A549 treated with dexamethasone at 1 μM for 4 hours (cell line): ENCODE measurements around the gene MPND. TPM values are rescaled to one million over a fixed set of nuclear protein-coding genes. Genes with fewer than 3 reads are reported as not detected.

ENCODE experiments used
- total RNA-seq: library from RNA; stranded (reverse); fragments of 200-300 nt; extraction: Qiagen RNA extraction; gene quantifications from 5 replicates; pipeline ENCODE4 v1.2.3, GENCODE V29; 2022

Gene MPND, protein sequence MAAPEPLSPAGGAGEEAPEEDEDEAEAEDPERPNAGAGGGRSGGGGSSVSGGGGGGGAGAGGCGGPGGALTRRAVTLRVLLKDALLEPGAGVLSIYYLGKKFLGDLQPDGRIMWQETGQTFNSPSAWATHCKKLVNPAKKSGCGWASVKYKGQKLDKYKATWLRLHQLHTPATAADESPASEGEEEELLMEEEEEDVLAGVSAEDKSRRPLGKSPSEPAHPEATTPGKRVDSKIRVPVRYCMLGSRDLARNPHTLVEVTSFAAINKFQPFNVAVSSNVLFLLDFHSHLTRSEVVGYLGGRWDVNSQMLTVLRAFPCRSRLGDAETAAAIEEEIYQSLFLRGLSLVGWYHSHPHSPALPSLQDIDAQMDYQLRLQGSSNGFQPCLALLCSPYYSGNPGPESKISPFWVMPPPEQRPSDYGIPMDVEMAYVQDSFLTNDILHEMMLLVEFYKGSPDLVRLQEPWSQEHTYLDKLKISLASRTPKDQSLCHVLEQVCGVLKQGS
- 7.1 to 11.2 TPM (median 10.2 TPM) in 5 replicates for total RNA-seq

DNA sequence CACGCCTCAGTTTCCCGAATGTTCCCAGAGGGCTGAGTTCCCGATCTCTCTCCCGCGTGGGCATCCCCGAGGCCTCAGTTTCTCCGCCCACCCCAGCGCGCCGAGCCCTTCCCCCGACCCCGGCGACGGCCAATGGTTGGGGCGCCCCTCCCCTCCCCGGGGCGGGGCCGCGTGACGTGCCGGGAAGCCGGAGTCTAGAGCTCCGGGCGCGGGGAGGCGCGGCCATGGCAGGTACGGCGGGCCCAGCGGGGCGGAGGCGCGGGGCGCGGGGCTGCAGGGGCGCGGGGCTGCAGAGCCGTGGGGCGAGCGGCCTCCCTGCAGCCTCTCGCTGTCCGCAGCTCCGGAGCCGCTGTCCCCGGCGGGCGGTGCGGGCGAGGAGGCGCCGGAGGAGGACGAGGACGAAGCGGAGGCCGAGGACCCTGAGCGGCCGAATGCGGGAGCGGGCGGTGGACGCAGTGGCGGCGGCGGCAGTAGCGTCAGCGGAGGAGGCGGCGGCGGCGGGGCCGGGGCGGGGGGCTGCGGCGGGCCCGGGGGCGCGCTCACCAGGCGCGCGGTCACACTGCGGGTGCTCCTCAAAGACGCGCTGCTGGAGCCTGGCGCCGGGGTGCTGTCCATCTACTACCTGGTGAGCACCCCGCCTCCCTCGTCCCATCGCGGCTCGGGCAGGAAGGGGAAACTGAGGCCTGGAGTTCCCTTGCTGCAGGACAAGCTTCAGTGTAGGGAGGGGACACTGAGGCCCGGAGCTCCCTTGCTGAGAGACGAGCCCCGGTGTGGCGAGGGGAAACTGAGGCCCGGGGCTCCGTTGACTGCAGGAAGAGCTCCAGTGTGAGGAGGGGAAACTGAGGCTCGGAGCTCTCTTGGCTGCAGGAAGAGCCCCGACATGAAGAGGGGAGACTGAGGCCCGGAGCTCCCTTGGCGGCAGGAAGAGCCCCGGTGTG lies at the start of gene MPND:
MPND (plus strand) TSS at position 193 of the 938 bp plus-strand sequence; CDS start at position 225, 32 bp downstream.

DNA sequence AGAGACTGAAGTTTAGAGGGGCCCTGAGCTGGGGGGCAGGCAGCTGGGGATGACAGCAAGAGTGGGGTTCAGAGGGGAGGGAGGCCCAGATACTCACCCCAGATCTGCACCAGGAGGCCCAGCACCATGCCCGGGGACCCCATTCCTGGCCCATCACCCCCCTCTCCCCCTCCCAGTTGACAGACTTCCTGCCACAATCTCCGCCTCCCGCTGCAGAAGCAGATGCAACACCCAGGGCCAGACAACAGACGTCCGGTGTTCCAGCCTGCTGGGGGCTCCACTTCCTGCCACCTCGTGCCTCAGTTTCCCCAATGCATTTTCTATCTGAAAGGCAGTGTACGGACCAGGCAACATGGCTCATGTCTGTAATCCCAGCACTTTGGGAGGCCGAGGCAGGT lies 41.1 kb upstream of the MPND start, which contains the start of gene TMIGD2:
TMIGD2 (minus strand) TSS at position 147 of the 398 bp plus-strand sequence; CDS start at position 143, 4 bp downstream.

DNA sequence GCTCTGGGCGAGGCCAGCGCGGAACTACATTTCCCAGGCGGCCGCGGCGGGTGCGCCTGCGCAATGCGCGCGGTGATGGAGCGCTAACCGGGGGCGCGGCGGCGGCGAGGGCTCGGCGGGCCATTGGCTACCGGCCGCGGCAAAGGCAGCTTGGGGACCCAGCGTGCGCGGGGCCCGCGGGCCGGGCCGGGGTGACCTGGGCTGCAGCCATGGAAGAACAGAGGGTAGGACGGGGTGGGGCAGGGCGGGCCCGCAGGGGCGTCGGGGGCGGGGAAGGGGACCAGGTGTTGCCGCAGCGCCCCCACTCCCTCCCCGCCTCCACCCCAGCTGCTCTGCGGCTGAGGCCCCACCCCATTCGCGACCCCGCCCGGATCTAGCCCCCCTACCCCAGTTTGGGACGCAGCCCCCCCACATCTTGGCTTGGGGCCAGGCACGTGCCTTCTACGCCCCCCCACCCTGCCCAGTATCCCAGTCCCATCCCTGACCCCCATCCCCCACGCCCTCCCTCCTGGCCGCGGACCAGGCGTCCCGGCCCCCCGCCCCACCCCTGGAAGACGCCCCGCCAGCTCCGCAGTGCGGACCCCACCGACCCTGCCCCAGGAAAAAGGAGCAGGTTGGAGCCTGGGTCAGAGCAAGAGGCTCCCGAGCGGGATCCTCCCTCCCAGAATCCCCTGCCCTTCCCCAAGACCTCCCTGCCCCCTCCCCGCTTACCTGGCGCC lies 38.7 kb upstream of the MPND start, which contains the start of gene FSD1:
FSD1 (plus strand) TSS at position 61 of the 719 bp plus-strand sequence; CDS start at position 210, 149 bp downstream.

DNA sequence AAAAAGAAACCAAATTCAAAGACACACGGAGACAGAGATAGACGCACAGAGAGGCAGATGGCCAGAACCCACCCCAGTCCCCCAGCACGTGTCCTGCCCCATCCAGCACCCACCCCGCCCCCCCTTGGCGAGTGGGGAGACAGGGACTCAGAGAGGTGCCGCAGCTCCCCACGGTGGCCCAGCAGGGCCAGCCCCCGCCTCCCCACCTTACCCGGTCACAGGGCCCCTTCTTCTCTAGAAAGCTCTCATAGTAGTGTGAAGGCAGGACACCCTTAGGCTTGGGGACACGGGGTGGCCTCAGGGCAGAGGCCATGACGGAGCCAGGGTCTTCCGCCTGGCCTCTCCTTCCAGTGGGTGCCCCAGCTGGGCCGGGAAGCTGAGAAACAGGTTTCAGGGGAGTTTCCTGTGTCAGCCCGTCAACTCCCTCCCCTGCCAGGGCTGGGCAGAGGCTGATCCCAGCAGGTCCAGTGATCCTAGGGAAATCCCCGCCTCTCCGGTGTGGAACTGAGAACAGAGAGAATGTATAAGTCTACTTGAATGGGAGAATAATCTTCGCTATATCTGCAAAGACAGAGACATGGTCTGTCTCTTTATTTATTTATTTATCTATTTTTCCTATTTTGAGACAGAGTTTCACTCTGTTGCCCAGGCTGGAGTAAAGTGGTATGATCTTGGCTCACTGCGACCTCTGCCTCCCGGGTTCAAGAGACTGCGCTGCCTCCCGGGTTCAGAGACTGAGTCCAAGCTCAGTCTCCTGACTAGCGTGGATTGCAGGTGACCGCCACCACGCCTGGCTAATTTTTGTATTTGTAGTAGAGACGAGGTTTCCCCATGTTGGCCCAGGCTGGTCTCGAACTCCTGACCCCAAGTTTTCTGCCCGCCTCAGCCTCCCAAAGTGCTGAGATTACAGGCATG lies 4.7 kb upstream of the MPND start, which contains the start of gene STAP2:
STAP2 (minus strand) TSS at position 387 of the 915 bp plus-strand sequence; CDS start at position 313, 74 bp downstream.

DNA sequence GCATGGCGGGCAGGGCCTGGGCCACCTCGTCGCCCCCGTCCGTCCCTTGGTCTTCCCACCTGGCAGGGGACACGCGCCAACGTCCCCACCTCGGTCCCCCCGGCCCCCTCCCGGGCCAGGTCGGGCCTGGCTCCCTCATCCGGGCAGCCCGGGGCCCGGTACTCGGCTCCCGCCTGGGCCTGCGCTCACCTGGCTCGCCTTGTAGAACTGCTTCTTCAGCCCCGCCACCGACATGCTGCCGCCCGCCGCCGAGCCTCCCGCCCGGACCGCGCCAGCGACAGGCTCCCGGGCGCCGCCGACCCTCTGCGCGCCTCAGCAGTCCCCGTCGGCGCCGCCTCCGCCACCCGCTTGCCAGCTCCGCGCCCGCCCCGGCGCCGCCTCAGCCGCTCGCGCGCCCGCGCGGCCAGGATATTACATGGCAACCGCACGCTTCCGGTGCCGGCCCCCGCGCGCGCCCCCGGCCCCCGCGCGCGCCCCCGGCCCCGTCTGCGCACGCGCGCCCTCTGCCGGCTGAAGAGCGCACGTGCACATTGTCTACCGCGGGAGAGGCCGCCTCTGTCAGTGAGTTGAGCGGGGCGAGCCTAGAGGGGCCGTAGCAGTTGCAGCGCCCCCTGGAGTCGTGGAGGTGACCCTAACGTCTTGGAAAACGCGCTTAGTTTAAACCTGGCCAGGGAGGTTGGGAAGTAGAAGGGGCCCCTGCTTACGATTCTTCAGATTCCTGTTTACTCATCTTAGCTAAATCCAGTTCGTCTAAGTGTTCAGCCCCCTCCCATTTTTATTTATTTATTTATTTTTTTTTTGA lies 57.0 kb downstream of the MPND start, which contains the start of gene SH3GL1:
SH3GL1 (minus strand) TSS at position 413 of the 802 bp plus-strand sequence; CDS start at position 234, 179 bp downstream.

DNA sequence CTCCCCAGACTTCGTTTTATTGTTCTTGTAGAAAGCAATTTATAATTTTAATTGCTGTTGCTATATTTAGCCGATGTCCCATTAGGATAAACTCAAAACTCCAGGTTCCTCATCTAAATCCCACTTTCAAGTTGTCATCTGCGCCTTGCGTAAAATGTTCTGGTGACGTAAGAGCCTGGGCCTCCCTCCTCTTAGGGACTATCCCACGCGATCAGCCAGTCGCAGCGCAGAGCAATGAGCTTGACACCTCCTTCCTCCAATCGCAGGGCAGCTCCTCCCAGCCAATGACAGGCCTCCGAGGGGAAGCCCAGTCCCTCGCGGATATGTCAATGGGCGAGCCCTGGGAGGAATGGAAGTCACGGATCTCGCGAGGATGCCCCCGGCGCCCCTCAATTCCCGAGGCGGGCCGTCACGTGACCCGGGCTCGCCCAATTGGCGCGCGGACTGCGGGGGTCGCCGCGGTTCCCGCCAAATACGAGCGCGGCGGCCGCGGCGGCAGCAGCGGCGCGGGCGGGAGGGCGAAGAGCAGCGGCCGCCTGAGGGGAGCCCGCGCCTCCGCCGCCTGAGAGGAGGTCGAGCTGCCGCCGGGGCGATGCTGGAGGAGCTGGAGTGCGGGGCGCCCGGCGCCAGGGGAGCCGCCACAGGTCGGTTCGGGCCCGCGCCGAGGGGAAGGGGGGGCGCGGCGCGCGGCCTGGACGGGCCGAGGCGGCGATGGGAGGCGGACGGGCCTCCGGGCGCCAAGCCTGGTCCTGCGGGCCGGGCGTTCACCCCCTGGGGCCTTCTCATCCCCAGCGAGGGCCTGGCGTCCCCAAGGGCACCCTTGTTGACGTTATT lies 59.0 kb downstream of the MPND start, which contains the start of gene CHAF1A:
CHAF1A (plus strand) TSS at position 470 of the 834 bp plus-strand sequence; CDS start at position 593, 123 bp downstream.

Other genes starting within 250 kb of the MPND start
- gene MAP2K2, start 219.4 kb upstream of the MPND start, total RNA-seq = 126 to 204 TPM (median 182 TPM) in 5 replicates
- gene CREB3L3, start 189.9 kb upstream of the MPND start, total RNA-seq = 0.06 to 0.21 TPM (median 0.10 TPM) in 5 replicates
- 23.7 to 37.0 TPM (median 31.4 TPM) in 5 replicates for gene SIRT6, start 161.0 kb upstream of the MPND start, total RNA-seq
- gene ANKRD24, start 160.9 kb upstream of the MPND start, total RNA-seq = 0.21 to 0.34 TPM (median 0.27 TPM) in 5 replicates
- gene EBI3, start 114.0 kb upstream of the MPND start, total RNA-seq = 2.8 to 5.0 TPM (median 3.4 TPM) in 5 replicates
- 19.3 to 24.9 TPM (median 20.3 TPM) in 5 replicates for gene YJU2, start 96.5 kb upstream of the MPND start, total RNA-seq
- 0.06 to 0.14 TPM in 2 of 5 replicates, not detected in the others for gene SHD, start 64.3 kb upstream of the MPND start, total RNA-seq
- not detected in 5 replicates for gene TMIGD2, start 41.2 kb upstream of the MPND start, total RNA-seq
- gene FSD1, start 39.0 kb upstream of the MPND start, total RNA-seq = 6.7 to 8.0 TPM (median 7.6 TPM) in 5 replicates
- not detected in 5 replicates for gene STAP2, start 4.7 kb upstream of the MPND start, total RNA-seq
- 45.3 to 65.3 TPM (median 62.0 TPM) in 5 replicates for gene SH3GL1, start 57.0 kb downstream of the MPND start, total RNA-seq
- 18.1 to 25.2 TPM (median 23.6 TPM) in 5 replicates for gene CHAF1A, start 59.1 kb downstream of the MPND start, total RNA-seq
- 37.8 to 57.7 TPM (median 54.4 TPM) in 5 replicates for gene UBXN6, start 114.2 kb downstream of the MPND start, total RNA-seq
- gene HDGFL2, start 128.7 kb downstream of the MPND start, total RNA-seq = 21.0 to 31.6 TPM (median 29.2 TPM) in 5 replicates
- 0.05 to 0.20 TPM (median 0.12 TPM) in 5 replicates for gene PLIN4, start 174.9 kb downstream of the MPND start, total RNA-seq
- gene PLIN5, start 191.7 kb downstream of the MPND start, total RNA-seq = 0.10 to 0.21 TPM (median 0.13 TPM) in 4 of 5 replicates, not detected in the other
- 0.06 to 0.17 TPM (median 0.10 TPM) in 5 replicates for gene LRG1, start 196.5 kb downstream of the MPND start, total RNA-seq
- gene SEMA6B, start 216.1 kb downstream of the MPND start, total RNA-seq = 3.8 to 7.4 TPM (median 7.0 TPM) in 5 replicates